BE2C (cell line): ENCODE data around the gene FAM234A.

ENCODE experiments used
- DNase-seq: peaks from one replicate; pipeline ENCODE4 v3.0.0-alpha.2; 2020
- H3K27me3 ChIP-seq: fragments of 250-450 bp; sonication (Bioruptor Pico); 2 replicates; pipeline ENCODE4 v1.5.1; 2020; ENCODE audit warnings: mild to moderate bottlenecking
- H3K36me3 ChIP-seq: fragments of 250-450 bp; sonication (Bioruptor Pico); 2 replicates; pipeline ENCODE4 v1.5.1; 2020; ENCODE audit warnings: mild to moderate bottlenecking
- H3K4me1 ChIP-seq: fragments of 250-450 bp; sonication (Bioruptor Pico); 2 replicates; pipeline ENCODE4 v1.5.1; 2020
- H3K4me3 ChIP-seq: 2 replicates; pipeline ENCODE4 v1.5.1; 2011; ENCODE audit warnings: low read depth, low read length
- H3K9me3 ChIP-seq: fragments of 250-450 bp; sonication (Bioruptor Pico); 2 replicates; pipeline ENCODE4 v1.5.1; 2020
- TF ChIP-seq, protein P1 (sequence below): IDR thresholded peaks from 2 replicates; pipeline ENCODE4 v1.5.1; 2012; ENCODE audit warnings: mild to moderate bottlenecking, low read depth, low read length

Gene FAM234A

DNA sequence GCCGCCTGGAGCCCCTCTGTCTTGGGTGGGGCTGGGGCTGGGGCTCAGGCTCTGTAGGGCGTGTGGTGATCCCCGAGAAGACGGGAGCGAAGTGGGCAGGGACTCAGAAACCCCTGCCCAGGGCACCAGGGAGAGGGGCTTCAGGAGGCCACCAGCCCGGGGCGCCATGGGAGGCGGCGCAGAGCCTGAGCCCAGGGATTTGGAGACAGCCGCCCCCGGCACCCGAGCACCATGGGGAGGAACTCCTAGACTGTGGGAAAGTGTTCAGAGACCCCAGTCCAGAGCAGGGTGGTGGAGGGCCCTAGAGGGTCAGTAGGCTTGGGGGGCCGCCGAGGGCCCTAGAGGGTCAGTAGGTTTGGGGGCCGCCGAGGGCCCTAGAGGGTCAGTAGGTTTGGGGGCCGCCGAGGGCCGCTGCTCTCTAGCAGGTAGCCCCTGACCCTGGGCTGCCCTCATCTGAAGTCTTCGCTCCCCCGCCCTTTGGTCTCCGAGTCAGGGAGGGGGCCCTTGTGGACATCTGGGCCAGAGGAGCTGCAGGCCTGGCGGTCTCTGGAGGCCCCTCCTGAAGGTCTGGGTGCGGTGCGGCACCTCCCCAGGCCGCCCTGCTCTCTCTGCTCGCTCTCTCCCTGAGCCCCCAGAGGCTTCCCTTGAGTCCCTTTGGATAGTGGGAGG, 46.5 kb downstream of the FAM234A start:
- Histone ChIP-seq H3K4me3 (peak overlapping the region; percentile 53), H3K27me3 (peaks cover 4% of the 10 kb centered on the region; the same call in 1 of the 2 replicates), H3K36me3 (peaks cover 7% of the 10 kb centered on the region), H3K9me3 (no peaks in the 10 kb centered on the region), H3K4me1 (no peaks in the 10 kb centered on the region)
- no peak for DNase-seq
- TF ChIP-seq, protein P1, sequence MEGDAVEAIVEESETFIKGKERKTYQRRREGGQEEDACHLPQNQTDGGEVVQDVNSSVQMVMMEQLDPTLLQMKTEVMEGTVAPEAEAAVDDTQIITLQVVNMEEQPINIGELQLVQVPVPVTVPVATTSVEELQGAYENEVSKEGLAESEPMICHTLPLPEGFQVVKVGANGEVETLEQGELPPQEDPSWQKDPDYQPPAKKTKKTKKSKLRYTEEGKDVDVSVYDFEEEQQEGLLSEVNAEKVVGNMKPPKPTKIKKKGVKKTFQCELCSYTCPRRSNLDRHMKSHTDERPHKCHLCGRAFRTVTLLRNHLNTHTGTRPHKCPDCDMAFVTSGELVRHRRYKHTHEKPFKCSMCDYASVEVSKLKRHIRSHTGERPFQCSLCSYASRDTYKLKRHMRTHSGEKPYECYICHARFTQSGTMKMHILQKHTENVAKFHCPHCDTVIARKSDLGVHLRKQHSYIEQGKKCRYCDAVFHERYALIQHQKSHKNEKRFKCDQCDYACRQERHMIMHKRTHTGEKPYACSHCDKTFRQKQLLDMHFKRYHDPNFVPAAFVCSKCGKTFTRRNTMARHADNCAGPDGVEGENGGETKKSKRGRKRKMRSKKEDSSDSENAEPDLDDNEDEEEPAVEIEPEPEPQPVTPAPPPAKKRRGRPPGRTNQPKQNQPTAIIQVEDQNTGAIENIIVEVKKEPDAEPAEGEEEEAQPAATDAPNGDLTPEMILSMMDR = no peak

DNA sequence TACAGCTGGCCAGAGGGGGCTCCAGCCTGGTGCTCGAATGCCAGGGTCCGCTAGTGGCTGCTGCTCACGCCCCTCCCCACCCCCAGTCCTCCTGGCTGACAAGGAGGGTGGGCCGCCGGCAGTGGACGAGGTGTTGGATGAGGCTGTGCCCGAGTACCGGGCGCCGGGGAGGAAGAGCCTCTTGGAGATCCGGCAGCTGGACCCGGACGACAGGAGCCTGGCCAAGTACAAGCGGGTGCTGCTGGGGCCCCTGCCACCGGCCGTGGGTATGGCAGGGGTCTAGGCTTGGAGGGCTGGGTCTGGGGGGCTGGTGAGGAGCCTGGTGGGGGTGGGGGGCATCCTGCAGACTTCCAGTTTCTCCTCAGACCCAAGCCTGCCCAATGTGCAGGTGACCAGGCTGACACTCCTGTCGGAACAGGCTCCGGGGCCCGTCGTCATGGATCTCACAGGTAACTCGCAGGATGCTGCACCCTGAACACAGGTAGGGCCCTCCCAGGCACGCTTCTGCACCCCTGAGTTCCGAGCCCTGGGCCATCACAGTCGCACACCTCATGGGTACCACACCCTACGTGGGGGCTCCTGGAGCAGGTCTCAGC, 47.1 kb downstream of the FAM234A start:
- no peaks in the 10 kb centered on the region for H3K4me1 ChIP-seq
- TF ChIP-seq, protein P1 = no peak
- peak; percentile 13 for DNase-seq

GRCh38 chr16:282491-282890, 47.9 kb downstream of the FAM234A start:
- Histone ChIP-seq H3K4me1 (no peaks in the 10 kb centered on the region), H3K36me3 (peaks cover 19% of the 10 kb centered on the region), H3K27me3 (peaks cover 4% of the 10 kb centered on the region; the same call in 1 of the 2 replicates), H3K9me3 (no peaks in the 10 kb centered on the region), H3K4me3 (peak overlapping the region; percentile 54; the same call in 1 of the 2 replicates)
- TF ChIP-seq, protein P1 = no peak
- no peak for DNase-seq

More for the DNA sequence above, 47.1 kb downstream of the FAM234A start:
- Histone ChIP-seq H3K36me3 (peaks cover 12% of the 10 kb centered on the region), H3K27me3 (peaks cover 4% of the 10 kb centered on the region; the same call in 1 of the 2 replicates), H3K9me3 (no peaks in the 10 kb centered on the region), H3K4me3 (peak overlapping the region; percentile 53; the same call in 1 of the 2 replicates)

- H3K9me3 ChIP-seq = no peaks in the 10 kb centered on the region
- DNase-seq = peak; percentile 88
Measured at GRCh38 chr16:283033-283805, 48.6 kb downstream of the FAM234A start, which contains the start of gene PDIA2. TSS of gene PDIA2 (plus strand) at chr16:283164. CDS start at chr16:283170, 6 bp downstream.

GRCh38 chr16:284204-285120, 49.8 kb downstream of the FAM234A start:
- H3K4me1 ChIP-seq = no peaks in the 10 kb centered on the region
- peaks cover 30% of the 10 kb centered on the region for H3K36me3 ChIP-seq
- peak overlapping the region; percentile 54 for H3K4me3 ChIP-seq
- DNase-seq = no peak
- H3K9me3 ChIP-seq = no peaks in the 10 kb centered on the region
- TF ChIP-seq, protein P1 = no peak
- H3K27me3 ChIP-seq = peaks cover 4% of the 10 kb centered on the region; the same call in 1 of the 2 replicates

More at GRCh38 chr16:283033-283805, 48.6 kb downstream of the FAM234A start, which contains the start of gene PDIA2:
- TF ChIP-seq, protein P1 = no peak
- Histone ChIP-seq H3K36me3 (peaks cover 23% of the 10 kb centered on the region), H3K4me3 (peak within 1 kb of the TSS; percentile 54), H3K4me1 (no peaks in the 10 kb centered on the region), H3K27me3 (peaks cover 4% of the 10 kb centered on the region; the same call in 1 of the 2 replicates)
